ENCODE measurements around the gene APOL2. TPM values are rescaled to one million over a fixed set of nuclear protein-coding genes. Genes with fewer than 3 reads are reported as not detected.
"Not testable (repeated sequence)": the region's sequence is repeated elsewhere in the genome, so short reads cannot be mapped to it uniquely, and the experiment has no call there.

The APOL2 gene
- polyA plus RNA-seq, 1 donor, result 22.9 TPM

- no peak for DNase-seq (ENCODE audit: low read depth)
Measured at GRCh38 chr22:36197514-36198146, 41.7 kb downstream of the APOL2 start.

- DNase-seq (ENCODE audit: low read depth), result no peak
Measured at GRCh38 chr22:36197065-36197440, 42.3 kb downstream of the APOL2 start.

- no peak for DNase-seq (ENCODE audit: low read depth)
Measured at GRCh38 chr22:36196254-36197064, 42.9 kb downstream of the APOL2 start.

- DNase-seq (ENCODE audit: low read depth), result no peak
Measured at GRCh38 chr22:36194971-36195370, 44.4 kb downstream of the APOL2 start.

GRCh38 chr22:36194385-36194784 lies 44.9 kb downstream of the APOL2 start:
- no peak for DNase-seq (ENCODE audit: low read depth)

- no peak for DNase-seq (ENCODE audit: low read depth)
Measured at GRCh38 chr22:36193577-36193976, 45.8 kb downstream of the APOL2 start.

GRCh38 chr22:36193171-36193570 lies 46.2 kb downstream of the APOL2 start:
- no peak for DNase-seq (ENCODE audit: low read depth)

- DNase-seq (ENCODE audit: low read depth), result no peak
Measured at GRCh38 chr22:36192542-36192941, 46.8 kb downstream of the APOL2 start.

- no peak for DNase-seq (ENCODE audit: low read depth)
Measured at GRCh38 chr22:36191106-36191836, 48.1 kb downstream of the APOL2 start.

- not testable (repeated sequence) for DNase-seq (ENCODE audit: low read depth)
Measured at GRCh38 chr22:36187862-36188261, 51.5 kb downstream of the APOL2 start.

- no peak for DNase-seq (ENCODE audit: low read depth)
Measured at GRCh38 chr22:36185828-36186624, 53.3 kb downstream of the APOL2 start.

- DNase-seq (ENCODE audit: low read depth), result no peak
Measured at GRCh38 chr22:36184433-36185025, 54.8 kb downstream of the APOL2 start.

- DNase-seq (ENCODE audit: low read depth), result no peak
Measured at GRCh38 chr22:36183446-36183845, 55.9 kb downstream of the APOL2 start.

GRCh38 chr22:36182857-36183256 lies 56.5 kb downstream of the APOL2 start:
- DNase-seq (ENCODE audit: low read depth), result no peak

GRCh38 chr22:36182056-36182455 lies 57.3 kb downstream of the APOL2 start:
- DNase-seq (ENCODE audit: low read depth), result no peak

- no peak for DNase-seq (ENCODE audit: low read depth)
Measured at GRCh38 chr22:36180928-36181327, 58.4 kb downstream of the APOL2 start.

- no peak for DNase-seq (ENCODE audit: low read depth)
Measured at GRCh38 chr22:36180038-36180880, 59.1 kb downstream of the APOL2 start.

- no peak for DNase-seq (ENCODE audit: low read depth)
Measured at GRCh38 chr22:36177160-36177559, 62.2 kb downstream of the APOL2 start.
